Neutrophil (primary cell): ENCODE data around the gene DRD2.

Experiments
- H3K27ac ChIP-seq: fragments of 200-600 bp; sonication (generic); 2 replicates; pipeline ENCODE4 v1.5.1; 2016; ENCODE audit warnings: mild to moderate bottlenecking, moderate library complexity
- H3K27me3 ChIP-seq: fragments of 200-600 bp; sonication (generic); 2 replicates; pipeline ENCODE4 v1.6.0; 2016; ENCODE audit warnings: mild to moderate bottlenecking
- H3K36me3 ChIP-seq: fragments of 200-600 bp; sonication (generic); 2 replicates; pipeline ENCODE4 v1.5.1; 2017
- H3K4me1 ChIP-seq, 2 experiments: fragments of 200-600 bp in 1 of 2; sonication (generic) in 1 of 2; 1 replicate in 1 of 2; 2 replicates in 1 of 2; pipeline versions ENCODE4 v1.5.1 to v1.6.1; 2013 to 2016; ENCODE audit warnings: low read depth in 1 of 2, low read length in 1 of 2, mild to moderate bottlenecking in 1 of 2, moderate library complexity in 1 of 2; ENCODE audit not compliant: control insufficient read depth in 1 of 2, insufficient read depth in 1 of 2
- H3K4me3 ChIP-seq, 2 experiments: fragments of 200-600 bp in 1 of 2; sonication (generic) in 1 of 2; 1 replicate in 1 of 2; 2 replicates in 1 of 2; pipeline ENCODE4 v1.5.1; 2013 to 2016; ENCODE audit warnings: low read depth in 1 of 2, low read length in 1 of 2, mild to moderate bottlenecking in 1 of 2, moderate library complexity in 1 of 2
- H3K9me3 ChIP-seq: fragments of 200-600 bp; sonication (generic); 2 replicates; pipeline ENCODE4 v1.5.1; 2016
- CTCF ChIP-seq: fragments of 200-600 bp; sonication (generic); IDR thresholded peaks from 2 replicates; pipeline ENCODE4 v1.5.1; 2016; ENCODE audit warnings: antibody characterized with exemption

The DRD2 gene

GRCh38 chr11:113458189-113458588 is 17.0 kb downstream of the DRD2 start:
- peaks cover 11% of the 10 kb centered on the region for H3K27me3 ChIP-seq
- H3K4me1 ChIP-seq, result no peaks in the 10 kb centered on the region
- TF ChIP-seq CTCF, result no peak
- H3K36me3 ChIP-seq, result no peaks in the 10 kb centered on the region
- no peaks in the 10 kb centered on the region for H3K9me3 ChIP-seq
- no peak overlapping the region for H3K27ac ChIP-seq
- no peak overlapping the region for H3K4me3 ChIP-seq

GRCh38 chr11:113457784-113458183 is 17.4 kb downstream of the DRD2 start:
- no peaks in the 10 kb centered on the region for H3K36me3 ChIP-seq
- peaks cover 11% of the 10 kb centered on the region for H3K27me3 ChIP-seq
- H3K4me1 ChIP-seq, result no peaks in the 10 kb centered on the region
- TF ChIP-seq CTCF, result no peak
- H3K27ac ChIP-seq, result no peak overlapping the region
- H3K9me3 ChIP-seq, result no peaks in the 10 kb centered on the region
- no peak overlapping the region for H3K4me3 ChIP-seq

GRCh38 chr11:113454455-113454854 is 20.7 kb downstream of the DRD2 start:
- no peak for TF ChIP-seq CTCF
- no peak overlapping the region for H3K4me3 ChIP-seq
- H3K27me3 ChIP-seq, result peaks cover 15% of the 10 kb centered on the region
- H3K4me1 ChIP-seq, result no peaks in the 10 kb centered on the region
- H3K27ac ChIP-seq, result no peak overlapping the region
- H3K36me3 ChIP-seq, result no peaks in the 10 kb centered on the region
- H3K9me3 ChIP-seq, result no peaks in the 10 kb centered on the region

- Histone ChIP-seq H3K4me3 (no peak overlapping the region), H3K27me3 (peaks cover 4% of the 10 kb centered on the region), H3K4me1 (no peaks in the 10 kb centered on the region), H3K9me3 (no peaks in the 10 kb centered on the region), H3K36me3 (no peaks in the 10 kb centered on the region), H3K27ac (no peak overlapping the region)
- TF ChIP-seq CTCF, result no peak
Measured at GRCh38 chr11:113449743-113450142, 25.5 kb downstream of the DRD2 start.

GRCh38 chr11:113448316-113448677 is 26.9 kb downstream of the DRD2 start:
- no peaks in the 10 kb centered on the region for H3K9me3 ChIP-seq
- H3K36me3 ChIP-seq, result no peaks in the 10 kb centered on the region
- H3K4me1 ChIP-seq, result no peaks in the 10 kb centered on the region
- TF ChIP-seq CTCF, result no peak
- H3K27ac ChIP-seq, result no peak overlapping the region
- no peak overlapping the region for H3K4me3 ChIP-seq
- peaks cover 4% of the 10 kb centered on the region for H3K27me3 ChIP-seq

GRCh38 chr11:113447621-113448315 is 27.4 kb downstream of the DRD2 start:
- Histone ChIP-seq H3K4me1 (no peaks in the 10 kb centered on the region), H3K9me3 (no peaks in the 10 kb centered on the region), H3K4me3 (no peak overlapping the region), H3K36me3 (no peaks in the 10 kb centered on the region), H3K27me3 (peaks cover 4% of the 10 kb centered on the region), H3K27ac (no peak overlapping the region)
- TF ChIP-seq CTCF, result no peak
